ACHN (cell line): ENCODE results near the gene FADS3.

Source experiments
- DNase-seq: peaks from one replicate; pipeline ENCODE4 v3.0.0-alpha.2; 2015
- in situ Hi-C: cut with HindIII; loops from 2 replicates; pipeline ENCODE4 v1.10.0; 2017; ENCODE audit warnings: low sequenced_read_pairs, low pct_ligation_motif_present, low pct_unique_long_range_greater_than_20kb

Gene FADS3

GRCh38 chr11:61903845-61904244, 12.5 kb upstream of the FADS3 start:
- no peak for DNase-seq
- in situ Hi-C loops = no loop called here

GRCh38 chr11:61902313-61902712, 11.0 kb upstream of the FADS3 start:
- DNase-seq = no peak
- in situ Hi-C loops = no loop called here

- in situ Hi-C loops = no loop called here
- no peak for DNase-seq
Measured at GRCh38 chr11:61901397-61901796, 10.1 kb upstream of the FADS3 start.

- no peak for DNase-seq
- in situ Hi-C loops = no loop called here
Measured at GRCh38 chr11:61900251-61900650, 8.9 kb upstream of the FADS3 start.

- in situ Hi-C loops = no loop called here
Measured at GRCh38 chr11:61899146-61899841, 7.9 kb upstream of the FADS3 start.

GRCh38 chr11:61898247-61898582, 6.9 kb upstream of the FADS3 start:
- no peak for DNase-seq
- in situ Hi-C loops = no loop called here

More at GRCh38 chr11:61899146-61899841, 7.9 kb upstream of the FADS3 start:
- DNase-seq = peak; percentile 72

- in situ Hi-C loops = no loop called here
- DNase-seq = peak; percentile 46
Measured at GRCh38 chr11:61897387-61898246, 6.3 kb upstream of the FADS3 start.

- in situ Hi-C loops = no loop called here
- no peak for DNase-seq
Measured at GRCh38 chr11:61896665-61897386, 5.5 kb upstream of the FADS3 start.

GRCh38 chr11:61895718-61896059, 4.3 kb upstream of the FADS3 start:
- in situ Hi-C loops = no loop called here

GRCh38 chr11:61895046-61895717, 3.8 kb upstream of the FADS3 start:
- in situ Hi-C loops = no loop called here
- no peak for DNase-seq

More at GRCh38 chr11:61895718-61896059, 4.3 kb upstream of the FADS3 start:
- no peak for DNase-seq

GRCh38 chr11:61893981-61894380, 2.6 kb upstream of the FADS3 start:
- in situ Hi-C loops = no loop called here
- DNase-seq = peak; percentile 8

GRCh38 chr11:61892085-61892370, 683 bp upstream of the FADS3 start:
- in situ Hi-C loops = no loop called here
- no peak for DNase-seq

- peak; percentile 73 for DNase-seq
Measured at GRCh38 chr11:61890529-61891330, 615 bp downstream of the FADS3 start.

GRCh38 chr11:61889831-61890230, 1.5 kb downstream of the FADS3 start:
- DNase-seq = no peak
- in situ Hi-C loops = no loop called here

More at GRCh38 chr11:61890529-61891330, 615 bp downstream of the FADS3 start:
- in situ Hi-C loops = no loop called here

- in situ Hi-C loops = no loop called here
- no peak for DNase-seq
Measured at GRCh38 chr11:61888590-61888989, 2.8 kb downstream of the FADS3 start.

GRCh38 chr11:61887839-61888494, 3.4 kb downstream of the FADS3 start:
- DNase-seq = peak; percentile 89
- in situ Hi-C loops = no loop called here

GRCh38 chr11:61886643-61887042, 4.7 kb downstream of the FADS3 start:
- in situ Hi-C loops = no loop called here
- DNase-seq = no peak
